Colonic mucosa (tissue), 4 donors: ENCODE data around the gene KCNK17. TPM values are rescaled to one million over a fixed set of nuclear protein-coding genes. Genes with fewer than 3 reads are reported as not detected.
A peak's percentile ranks its signal among the peaks of the same experiment; 100 is the strongest.

Experiments
- DNase-seq: peaks from one replicate; pipeline ENCODE4 v3.0.0-alpha.2; 2020
- H3K27ac ChIP-seq: fragments of 200-600 bp; one replicate; pipeline ENCODE4 v1.8.0; 2021
- H3K27me3 ChIP-seq: fragments of 200-600 bp; one replicate; pipeline ENCODE4 v1.8.0; 2021
- H3K36me3 ChIP-seq: fragments of 200-600 bp; one replicate; pipeline ENCODE4 v1.8.0; 2021
- H3K4me1 ChIP-seq: fragments of 200-600 bp; one replicate; pipeline ENCODE4 v1.8.0; 2021; ENCODE audit warnings: mild to moderate bottlenecking
- H3K4me3 ChIP-seq: fragments of 200-600 bp; one replicate; pipeline ENCODE4 v1.8.0; 2021
- H3K9ac ChIP-seq, 2 donors: one replicate each; pipeline ENCODE4 v1.7.0; 2013; ENCODE audit warnings: control low read depth in 2 of 2, low read depth in 2 of 2, low read length in 2 of 2
- H3K9me3 ChIP-seq: fragments of 200-600 bp; one replicate; pipeline ENCODE4 v1.8.0; 2021
- CTCF ChIP-seq: fragments of 200-600 bp; IDR thresholded peaks from one replicate; pipeline ENCODE4 v1.8.0; 2022; ENCODE audit warnings: antibody characterized with exemption, mild to moderate bottlenecking
- intact Hi-C: fragments of 100-400 bp; cut with DNase I; formaldehyde crosslinking; loops from one replicate; pipeline ENCODE4 v1.14.1; 2022
- total RNA-seq, 2 donors: library from RNA; stranded (reverse); fragmentation: NEBNext Ultra II Directional in 1 of 2; extraction: Animal tissue kit (Norgen Biotek cat#: 25700) in 1 of 2; gene quantifications; one replicate each; pipeline ENCODE4 v1.2.1, GENCODE V29; 2021
- donor health status: healthy.
- donor health status: DM: no; HTN: no; CAD: no.
- donor health status: DM: no; HTN: no; CAD: no.

Gene KCNK17
- total RNA-seq, 2 donors from 2014 or later: not detected

DNA sequence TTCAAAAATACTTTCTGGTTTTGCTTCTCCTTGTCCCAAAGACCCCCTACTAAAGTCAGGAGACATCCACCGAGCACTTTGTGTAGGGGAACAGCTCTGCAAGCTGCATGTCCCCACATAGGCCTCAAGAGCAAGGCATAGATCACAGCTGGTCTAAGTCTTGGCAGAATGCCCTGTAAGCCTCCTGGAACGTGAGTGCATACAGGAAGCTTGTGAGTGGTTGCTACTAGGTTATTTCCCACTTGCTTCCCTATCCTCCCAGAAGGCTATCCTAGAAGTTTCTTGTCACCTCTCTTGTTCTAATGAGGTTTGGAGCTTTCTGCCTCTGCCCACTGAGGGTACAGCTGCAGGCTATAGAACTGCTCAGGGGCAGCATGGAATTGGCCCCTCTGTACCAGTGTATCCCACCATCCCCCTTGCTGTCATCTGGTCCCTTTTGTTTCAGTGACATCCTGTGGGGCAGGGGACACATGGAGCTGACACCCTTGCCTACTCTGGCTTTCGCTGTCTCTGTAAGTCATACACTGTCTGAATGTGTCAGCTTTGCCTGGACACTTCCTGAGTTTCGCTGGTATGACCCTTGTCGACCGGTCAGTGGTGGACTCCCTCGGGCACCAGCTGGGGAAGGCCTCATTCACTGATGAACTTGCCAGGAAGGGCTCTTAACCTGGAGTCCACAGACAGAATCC, 43.9 kb upstream of the KCNK17 start:
- peak; percentile 40 for DNase-seq
- intact Hi-C loops: no loop called here
- H3K4me1 ChIP-seq: no peaks in the 10 kb centered on the region

DNA sequence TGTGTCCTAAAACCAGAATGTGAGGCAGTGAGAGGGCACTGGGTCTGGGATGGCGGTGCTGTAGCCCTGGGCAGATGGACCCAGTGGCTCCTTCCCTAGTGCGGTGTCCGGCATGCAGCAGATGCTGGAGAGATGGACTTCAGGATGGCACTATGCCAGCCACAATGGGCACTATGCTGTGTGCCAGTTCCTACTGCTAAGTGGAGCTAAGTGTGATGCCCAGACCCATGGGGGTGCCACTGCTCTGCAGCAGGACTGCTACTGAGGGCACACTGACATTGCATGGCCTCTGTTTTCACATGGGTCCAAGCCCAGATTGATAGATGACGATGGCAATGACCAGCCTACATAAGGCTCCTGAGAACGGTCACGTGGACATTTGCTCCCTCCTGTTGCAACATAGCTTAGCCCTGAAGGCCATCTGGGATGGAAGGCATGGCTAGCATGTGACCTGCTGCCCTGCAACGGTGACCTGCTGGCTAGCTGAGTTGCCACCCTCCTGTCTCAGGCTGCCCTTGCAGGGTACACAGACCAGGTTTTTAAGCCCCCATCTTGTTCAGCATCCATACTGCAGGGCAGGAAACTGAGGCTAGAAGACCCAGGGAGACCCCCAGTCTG, 39.6 kb upstream of the KCNK17 start:
- no peak overlapping the region for H3K9ac ChIP-seq
- TF ChIP-seq CTCF: no peak
- intact Hi-C loops: no loop called here
- no peak for DNase-seq
- no peaks in the 10 kb centered on the region for H3K36me3 ChIP-seq
- no peaks in the 10 kb centered on the region for H3K9me3 ChIP-seq
- H3K27me3 ChIP-seq: no peaks in the 10 kb centered on the region
- no peaks in the 10 kb centered on the region for H3K4me1 ChIP-seq
- no peak overlapping the region for H3K4me3 ChIP-seq
- no peak overlapping the region for H3K27ac ChIP-seq

More for the DNA sequence above, 43.9 kb upstream of the KCNK17 start:
- no peak overlapping the region for H3K4me3 ChIP-seq
- H3K27ac ChIP-seq: no peak overlapping the region
- no peaks in the 10 kb centered on the region for H3K36me3 ChIP-seq
- no peaks in the 10 kb centered on the region for H3K27me3 ChIP-seq
- no peak overlapping the region for H3K9ac ChIP-seq
- H3K9me3 ChIP-seq: no peaks in the 10 kb centered on the region
- no peak for TF ChIP-seq CTCF

- DNase-seq: no peak
- TF ChIP-seq CTCF: no peak
- H3K27ac ChIP-seq: no peak overlapping the region
- no peaks in the 10 kb centered on the region for H3K9me3 ChIP-seq
- no peaks in the 10 kb centered on the region for H3K4me1 ChIP-seq
- intact Hi-C loops: no loop called here
- H3K9ac ChIP-seq: no peak overlapping the region
- no peaks in the 10 kb centered on the region for H3K27me3 ChIP-seq
- no peak overlapping the region for H3K4me3 ChIP-seq
- no peaks in the 10 kb centered on the region for H3K36me3 ChIP-seq
Observed at GRCh38 chr6:39350723-39351505, 36.7 kb upstream of the KCNK17 start.

- no peak for TF ChIP-seq CTCF
- Histone ChIP-seq H3K27me3 (no peaks in the 10 kb centered on the region), H3K27ac (no peak overlapping the region), H3K36me3 (no peaks in the 10 kb centered on the region), H3K4me1 (no peaks in the 10 kb centered on the region), H3K4me3 (no peak overlapping the region), H3K9ac (no peak overlapping the region), H3K9me3 (no peaks in the 10 kb centered on the region)
- DNase-seq: no peak
- intact Hi-C loops: loop anchor here (5.0 kb wide), 1 partner anchor 1479 kb away; no protein-coding TSS in a partner anchor
Observed at GRCh38 chr6:39348740-39349139, 34.5 kb upstream of the KCNK17 start.

- peak; percentile 74 for DNase-seq
- Histone ChIP-seq H3K27ac (no peak overlapping the region), H3K4me3 (no peak overlapping the region), H3K36me3 (no peaks in the 10 kb centered on the region), H3K9ac (no peak overlapping the region), H3K9me3 (no peaks in the 10 kb centered on the region), H3K27me3 (no peaks in the 10 kb centered on the region), H3K4me1 (no peaks in the 10 kb centered on the region)
- peak; percentile 80 for TF ChIP-seq CTCF
- intact Hi-C loops: loop anchor here (5.0 kb wide), 1 partner anchor 1479 kb away; no protein-coding TSS in a partner anchor
Observed at GRCh38 chr6:39347906-39348585, 33.8 kb upstream of the KCNK17 start.
